Endothelial cell of umbilical vein (primary cell): ENCODE measurements around the gene NTN3. TPM values are rescaled to one million over a fixed set of nuclear protein-coding genes. Genes with fewer than 3 reads are reported as not detected.

ENCODE experiments used
- BruUV-seq: library from RNA; stranded (reverse); fragments of 400-500 nt; replicated peaks from 2 replicates; lab custom pipeline; 2021; lab: Mats Ljungman, UMichigan
- CTCF ChIA-PET: fragments of 300-600, 350-600 bp; sonication (Branson Sonifier 250); formaldehyde crosslinking; loops from one replicate; lab custom pipeline; 2021; ENCODE audit warnings: antibody characterized with exemption, inconsistent platforms; lab: Charles Lee
- POLR2A ChIA-PET: fragments of 300-600, 350-600 bp; sonication (Branson Sonifier 250); formaldehyde crosslinking; loops from one replicate; lab custom pipeline; 2021; ENCODE audit warnings: antibody characterized with exemption, inconsistent platforms; lab: Charles Lee
- DNase-seq: peaks from one replicate; pipeline ENCODE4 v3.0.0-alpha.2; 2011; ENCODE audit warnings: low read depth, low spot score
- FAIRE-seq: peaks from 2 replicates; lab custom pipeline; 2011; peaks lifted over from hg19 to GRCh38; lab: Jason Lieb, UNC
- H2AFZ ChIP-seq: 2 replicates; pipeline ENCODE4 v1.6.0; 2012; ENCODE audit warnings: low read depth, low read length, control low read depth, inconsistent platforms
- H3K27ac ChIP-seq: 2 replicates; pipeline ENCODE4 v1.5.1; 2011; ENCODE audit warnings: low read depth, mild to moderate bottlenecking, control low read depth, low read length, moderate library complexity; ENCODE audit not compliant: insufficient read depth
- H3K27me3 ChIP-seq, 2 experiments: 2 replicates each; pipeline versions ENCODE4 v1.6.0 to v1.6.1; 2011; ENCODE audit warnings: low read length in 2 of 2, mixed read lengths in 1 of 2; ENCODE audit not compliant: control insufficient read depth in 2 of 2, insufficient read depth in 2 of 2
- H3K36me3 ChIP-seq, 2 experiments: 2 replicates in 1 of 2; 3 replicates in 1 of 2; pipeline ENCODE4 v1.5.1; 2011; ENCODE audit warnings: low read length in 2 of 2, mild to moderate bottlenecking in 1 of 2, moderate library complexity in 1 of 2; ENCODE audit not compliant: control insufficient read depth in 2 of 2, insufficient read depth in 2 of 2; ENCODE audit errors: extremely low read depth in 1 of 2
- H3K4me1 ChIP-seq: 3 replicates; pipeline ENCODE4 v1.5.1; 2011; ENCODE audit warnings: mild to moderate bottlenecking, low read length; ENCODE audit not compliant: control insufficient read depth, insufficient read depth; ENCODE audit errors: extremely low read depth
- H3K4me2 ChIP-seq: 2 replicates; pipeline ENCODE4 v1.6.1; 2011; ENCODE audit warnings: low read length, control low read depth, mixed read lengths; ENCODE audit not compliant: insufficient read depth
- H3K4me3 ChIP-seq, 3 experiments: fragments of 200-600 bp in 1 of 3; sonication (generic), shearing (Covaris generic) in 1 of 3; replicated peaks in 1 of 3; 2 replicates each; pipeline ENCODE4 v1.5.1; 2011 to 2016; ENCODE audit warnings: control low read depth in 3 of 3, low read length in 3 of 3, mild to moderate bottlenecking in 2 of 3, inconsistent platforms in 1 of 3, low read depth in 1 of 3, moderate library complexity in 1 of 3; ENCODE audit not compliant: insufficient read depth in 1 of 3
- H3K79me2 ChIP-seq: 2 replicates; pipeline ENCODE4 v1.6.0; 2012; ENCODE audit warnings: low read length, inconsistent platforms; ENCODE audit not compliant: control insufficient read depth, insufficient read depth
- H3K9ac ChIP-seq: replicated peaks from 2 replicates; pipeline ENCODE3; 2011; ENCODE audit warnings: low read length, control low read depth; ENCODE audit not compliant: insufficient read depth; ENCODE audit errors: extremely low read depth
- H3K9me1 ChIP-seq: replicated peaks from 3 replicates; pipeline ENCODE4 v1.6.0; 2011; ENCODE audit warnings: mild to moderate bottlenecking, low read length; ENCODE audit not compliant: control insufficient read depth, insufficient read depth; ENCODE audit errors: extremely low read depth
- H3K9me3 ChIP-seq: replicated peaks from 2 replicates; pipeline ENCODE4 v1.5.1; 2012; ENCODE audit warnings: low read length, inconsistent platforms; ENCODE audit not compliant: control insufficient read depth, insufficient read depth
- H4K20me1 ChIP-seq: replicated peaks from 2 replicates; pipeline ENCODE3; 2011; ENCODE audit warnings: mild to moderate bottlenecking, low read length; ENCODE audit not compliant: control insufficient read depth, insufficient read depth; ENCODE audit errors: extremely low read depth
- FOS ChIP-seq: IDR thresholded peaks from 2 replicates; pipeline ENCODE4 v1.6.1; 2011; ENCODE audit warnings: mild to moderate bottlenecking, low read length, moderate library complexity, borderline replicate concordance; ENCODE audit not compliant: insufficient read depth
- GATA2 ChIP-seq: IDR thresholded peaks from 2 replicates; pipeline ENCODE4 v1.7.0; 2011; ENCODE audit warnings: low read depth, mild to moderate bottlenecking, moderate library complexity, mixed read lengths, low read length; ENCODE audit not compliant: insufficient read length, insufficient read depth
- JUN ChIP-seq: IDR thresholded peaks from 2 replicates; pipeline ENCODE4 v1.6.1; 2011; ENCODE audit warnings: borderline replicate concordance, low read depth; ENCODE audit not compliant: insufficient read length, insufficient read depth
- MYC ChIP-seq: IDR thresholded peaks from one replicate; pipeline ENCODE4 v1.6.1; 2011; ENCODE audit warnings: mild to moderate bottlenecking, low read depth, low read length
- POLR2A ChIP-seq: IDR thresholded peaks from 2 replicates; pipeline ENCODE4 v1.6.1; 2012; ENCODE audit warnings: low read depth, mild to moderate bottlenecking, control low read depth, low read length
- POLR2AphosphoS5 ChIP-seq: IDR thresholded peaks from 2 replicates; pipeline ENCODE4 v1.6.1; 2012; ENCODE audit warnings: low read depth, mild to moderate bottlenecking, control low read depth, low read length, moderate library complexity; ENCODE audit not compliant: insufficient read depth
- dilution Hi-C: fragments of 300-500 bp; cut with MboI; formaldehyde crosslinking; loops from one replicate; pipeline ENCODE4 v1.15.0; 2019; ENCODE audit warnings: low sequenced_read_pairs; ENCODE audit not compliant: extremely low pct_ligation_motif_present
- intact Hi-C: fragments of 100-400 bp; cut with micrococcal nuclease; formaldehyde crosslinking; loops from one replicate; pipeline ENCODE4 v1.10.0; 2022
- polyA plus RNA-seq, 4 experiments: library from polyadenylated mRNA; depleted of rRNA in 3 of 4; stranded (reverse) in 3 of 4; unstranded in 1 of 4; fragments of >200 nt; gene quantifications; 2 replicates each; pipeline versions ENCODE4 v1.2.1 to v1.2.3, GENCODE V29; 2011 to 2012; ENCODE audit warnings: missing spikeins in 1 of 4
- total RNA-seq: library from RNA; stranded (reverse); gene quantifications from 2 replicates; pipeline ENCODE4 v1.2.3, GENCODE V29; 2021
- TF ChIP-seq, protein P1 (sequence below): IDR thresholded peaks from 2 replicates; pipeline ENCODE4 v1.6.1; 2011; ENCODE audit not compliant: insufficient read depth, insufficient read length

The NTN3 gene
- total and polyA plus RNA-seq, 2 donors (not counting 3 experiments of a cell fraction or from before 2014, with no cell fraction given) = 0.15 TPM; not detected in 1

GRCh38 chr16:2427526-2427925 lies 43.6 kb upstream of the NTN3 start:
- ChIA-PET CTCF (interaction anchor here (0.5 to 4.0 kb wide), 4 partner anchors 12 to 74 kb away, joined by 3 to 25 read pairs (median 6); no protein-coding TSS in a partner anchor), POLR2A (no interaction called here)
- DNase-seq (no peak), FAIRE-seq (no peak)
- H3K79me2 ChIP-seq = peaks cover 28% of the 10 kb centered on the region
- H3K4me1 ChIP-seq = peaks cover 21% of the 10 kb centered on the region
- no peak overlapping the region for H3K27ac ChIP-seq
- no peaks in the 10 kb centered on the region for H3K9me1 ChIP-seq
- H3K4me3 ChIP-seq = no peak overlapping the region
- no peak for TF ChIP-seq FOS
- no peak for TF ChIP-seq GATA2
- TF ChIP-seq POLR2AphosphoS5 = no peak
- TF ChIP-seq, protein P1, sequence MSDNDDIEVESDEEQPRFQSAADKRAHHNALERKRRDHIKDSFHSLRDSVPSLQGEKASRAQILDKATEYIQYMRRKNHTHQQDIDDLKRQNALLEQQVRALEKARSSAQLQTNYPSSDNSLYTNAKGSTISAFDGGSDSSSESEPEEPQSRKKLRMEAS = no peak
- TF ChIP-seq MYC = no peak
- no peak for TF ChIP-seq JUN
- no peak for TF ChIP-seq POLR2A
- peaks cover 0 to 5% of the 10 kb centered on the region in 2 experiments for H3K36me3 ChIP-seq
- dilution Hi-C loops = no loop called here
- H3K9ac ChIP-seq = no peak overlapping the region
- no peaks in the 10 kb centered on the region for H4K20me1 ChIP-seq
- no peak overlapping the region for H3K4me2 ChIP-seq
- H3K9me3 ChIP-seq = no peaks in the 10 kb centered on the region
- H3K27me3 ChIP-seq = no peaks in the 10 kb centered on the region
- H2AFZ ChIP-seq = no peak overlapping the region
- no TSS peak for BruUV-seq
- intact Hi-C loops = loop anchor here (10.0 kb wide), 1 partner anchor 133 kb away; no protein-coding TSS in a partner anchor
